Lung microvascular endothelial cell (primary cell): ENCODE measurements around the gene NPIPA5. TPM values are rescaled to one million over a fixed set of nuclear protein-coding genes. Genes with fewer than 3 reads are reported as not detected.
"Not testable (repeated sequence)": the region's sequence is repeated elsewhere in the genome, so short reads cannot be mapped to it uniquely, and the experiment has no call there.

Experiments
- DNase-seq, 2 donors: peaks; one replicate each; pipeline versions ENCODE4 v3.0.0 to v3.0.0-alpha.2; 2010; ENCODE audit warnings: low read depth in 2 of 2
- total RNA-seq: library from RNA; depleted of rRNA; stranded (reverse); fragments of >200 nt; gene quantifications from 2 replicates; pipeline ENCODE4 v1.2.1, GENCODE V29; 2014

The NPIPA5 gene
- total RNA-seq, 1 donor from 2014 or later, result 0.99 TPM

DNA sequence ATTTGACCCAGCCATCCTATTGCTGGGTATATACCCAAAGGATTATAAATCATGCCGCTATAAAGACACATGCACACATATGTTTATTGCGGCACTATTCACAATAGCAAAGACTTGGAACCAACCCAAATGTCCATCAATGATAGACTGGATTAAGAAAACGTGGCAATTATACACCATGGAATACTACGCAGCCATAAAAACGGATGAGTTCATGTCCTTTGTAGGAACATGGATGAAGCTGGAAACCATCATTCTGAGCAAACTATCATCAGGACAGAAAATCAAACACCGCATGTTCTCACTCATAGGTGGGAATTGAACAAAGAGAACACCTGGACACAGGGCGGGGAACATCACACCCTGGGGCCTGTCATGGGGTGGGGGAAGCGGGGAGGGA, 14.9 kb upstream of the NPIPA5 start:
- DNase-seq, result not testable (repeated sequence)

GRCh38 chr16:15389916-15390315, 11.8 kb upstream of the NPIPA5 start:
- not testable (repeated sequence) for DNase-seq

DNA sequence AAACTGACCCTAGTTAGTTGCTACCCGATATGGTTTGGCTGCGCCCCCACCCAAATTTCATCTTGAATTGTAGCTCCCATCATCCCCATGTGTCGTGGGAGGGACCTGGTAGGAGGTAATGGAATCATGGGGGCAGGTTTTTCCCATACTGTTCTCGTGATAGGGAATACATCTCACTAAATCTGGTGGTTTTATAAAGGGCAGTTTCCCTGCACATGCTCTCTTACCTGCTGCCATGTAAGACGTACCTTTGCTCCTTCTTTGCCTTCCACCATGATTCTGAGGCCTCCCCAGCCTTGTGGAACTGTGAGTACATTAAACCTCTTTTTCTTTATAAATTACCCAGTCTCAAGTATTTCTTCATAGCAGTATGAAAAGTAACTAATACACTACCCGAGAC, 10.0 kb upstream of the NPIPA5 start:
- DNase-seq, result not testable (repeated sequence)

DNA sequence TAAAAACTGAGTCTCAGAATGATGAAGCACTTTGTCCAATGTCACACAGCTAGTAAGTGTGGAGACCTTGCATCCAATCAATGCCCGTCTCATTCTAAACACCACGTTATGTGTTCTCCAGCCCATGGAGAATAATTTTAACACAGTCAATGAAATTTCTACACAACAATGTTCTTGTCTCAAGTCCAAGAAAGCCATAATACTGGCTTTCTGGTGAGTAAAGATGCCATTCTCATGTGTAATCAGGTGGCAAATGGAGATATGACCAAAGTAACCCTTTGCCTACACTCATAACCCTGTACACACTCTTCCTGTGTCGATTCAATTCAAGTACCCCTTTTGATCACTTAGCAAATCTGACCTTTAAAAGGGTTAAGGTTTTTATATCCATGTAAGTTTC, 4.7 kb upstream of the NPIPA5 start:
- DNase-seq, result not testable (repeated sequence)

GRCh38 chr16:15357495-15357894, 20.6 kb downstream of the NPIPA5 start:
- DNase-seq, result not testable (repeated sequence)

DNA sequence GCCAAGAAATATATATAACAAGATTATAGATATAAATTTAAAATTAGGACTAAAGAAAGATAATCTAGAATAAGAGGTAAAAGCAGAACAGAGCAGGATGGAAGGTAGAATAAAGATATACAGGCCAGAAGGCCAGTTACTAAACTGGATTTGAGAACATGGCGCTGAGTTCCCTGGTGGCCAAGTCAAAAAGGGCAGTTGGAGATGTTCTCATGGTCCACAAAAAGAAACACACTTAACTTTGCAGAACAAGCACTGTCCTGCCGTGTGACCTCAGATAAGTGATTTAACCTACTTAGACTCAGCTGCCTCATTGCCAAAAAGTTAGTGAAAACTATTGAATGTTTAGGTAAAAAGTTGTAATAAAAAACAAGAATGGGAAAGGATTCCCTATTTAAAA, 23.2 kb downstream of the NPIPA5 start:
- DNase-seq, result not testable (repeated sequence)

- not testable (repeated sequence) for DNase-seq
Observed at GRCh38 chr16:15352852-15353251, 25.2 kb downstream of the NPIPA5 start.

DNA sequence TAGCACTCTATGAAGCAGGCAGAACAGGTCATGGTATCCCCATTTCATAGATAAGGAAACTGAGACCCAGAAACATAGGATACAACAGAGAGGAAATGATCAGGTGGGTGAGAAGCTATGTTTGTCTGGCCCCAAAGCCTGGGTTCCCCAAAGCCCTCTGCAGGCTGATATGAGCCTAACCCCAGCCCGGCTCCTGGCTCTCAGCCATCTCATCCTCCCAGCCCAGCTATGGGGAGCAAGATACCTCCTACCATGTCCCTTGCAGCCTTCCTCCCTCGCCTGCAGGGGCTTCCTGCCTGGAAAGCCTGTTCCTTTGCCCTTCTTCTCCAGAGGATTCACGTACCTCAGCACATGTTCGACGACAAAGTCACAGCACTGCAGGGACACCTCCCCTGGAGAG, 26.3 kb downstream of the NPIPA5 start:
- DNase-seq, result not testable (repeated sequence)

GRCh38 chr16:15351251-15351650, 26.8 kb downstream of the NPIPA5 start:
- not testable (repeated sequence) for DNase-seq

DNA sequence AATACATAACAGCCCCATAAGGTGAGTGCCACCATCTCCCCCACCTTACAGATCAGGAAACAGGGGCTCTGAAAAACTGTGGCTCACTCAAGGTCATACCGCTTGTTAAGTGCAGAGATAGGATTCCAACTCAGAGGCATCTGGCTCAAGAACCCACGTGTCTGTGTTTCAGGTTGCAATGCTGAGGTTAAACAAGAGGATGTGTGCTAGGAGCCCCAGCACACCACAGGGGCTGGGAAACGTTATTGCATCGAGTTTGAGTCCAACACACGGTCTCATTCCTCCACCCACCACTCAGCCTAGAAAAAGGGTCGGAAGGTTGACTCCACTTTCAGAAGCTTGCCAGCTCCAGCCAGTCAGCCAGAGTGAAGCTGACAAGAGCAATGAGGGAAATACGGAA, 29.4 kb downstream of the NPIPA5 start:
- not testable (repeated sequence) for DNase-seq

GRCh38 chr16:15342337-15342736, 35.8 kb downstream of the NPIPA5 start:
- not testable (repeated sequence) for DNase-seq

DNA sequence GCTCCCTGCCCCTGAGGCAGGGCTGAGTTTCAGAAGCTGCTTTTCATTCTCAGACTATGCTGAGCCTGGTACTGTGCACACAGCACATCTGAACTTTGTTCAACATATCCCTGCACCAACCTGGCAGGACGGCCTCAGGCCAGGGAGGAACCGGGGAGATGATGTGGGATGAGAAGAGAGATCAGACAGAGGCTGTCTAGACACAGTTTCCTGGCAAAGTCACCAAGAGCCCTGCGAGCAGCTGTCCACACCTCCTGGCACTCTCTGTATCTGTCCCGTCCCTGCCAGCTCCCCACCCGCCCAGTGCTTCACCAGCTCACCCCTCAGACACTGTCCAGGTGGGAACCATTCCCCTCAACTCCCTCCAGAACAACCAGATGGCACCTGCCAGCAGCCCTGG, 39.1 kb downstream of the NPIPA5 start:
- DNase-seq, result not testable (repeated sequence)

DNA sequence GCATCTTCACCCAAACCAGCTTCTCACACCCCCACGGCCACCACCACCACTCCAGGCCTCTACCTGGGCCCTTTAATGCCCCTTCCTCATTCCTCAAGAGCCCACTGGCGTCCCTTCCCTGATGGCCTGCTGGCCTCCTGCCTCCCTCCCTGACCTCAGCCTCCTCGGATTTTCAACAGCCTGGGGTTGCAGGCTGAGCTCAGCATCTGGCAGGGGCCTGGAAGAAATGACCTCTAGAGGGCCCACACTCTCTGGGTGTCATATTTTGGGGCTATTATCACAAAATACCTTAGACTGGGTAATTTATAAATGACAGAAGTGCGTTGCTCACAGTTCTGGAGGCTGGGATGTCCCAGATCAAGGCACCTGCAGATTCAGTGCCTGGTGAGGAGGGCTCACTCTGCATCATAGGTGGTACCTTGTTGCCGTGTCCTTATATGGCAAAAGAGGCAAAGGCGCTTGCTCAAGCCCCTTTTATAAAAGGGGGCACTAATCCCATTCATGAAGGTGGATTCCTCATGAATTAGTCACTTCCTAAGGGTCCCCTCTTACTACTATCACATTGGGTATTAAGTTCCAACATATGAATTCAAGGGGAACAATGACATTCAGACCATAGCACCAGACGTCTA, 40.0 kb downstream of the NPIPA5 start:
- DNase-seq, result not testable (repeated sequence)

- DNase-seq, result not testable (repeated sequence)
Observed at GRCh38 chr16:15335609-15336008, 42.5 kb downstream of the NPIPA5 start.

DNA sequence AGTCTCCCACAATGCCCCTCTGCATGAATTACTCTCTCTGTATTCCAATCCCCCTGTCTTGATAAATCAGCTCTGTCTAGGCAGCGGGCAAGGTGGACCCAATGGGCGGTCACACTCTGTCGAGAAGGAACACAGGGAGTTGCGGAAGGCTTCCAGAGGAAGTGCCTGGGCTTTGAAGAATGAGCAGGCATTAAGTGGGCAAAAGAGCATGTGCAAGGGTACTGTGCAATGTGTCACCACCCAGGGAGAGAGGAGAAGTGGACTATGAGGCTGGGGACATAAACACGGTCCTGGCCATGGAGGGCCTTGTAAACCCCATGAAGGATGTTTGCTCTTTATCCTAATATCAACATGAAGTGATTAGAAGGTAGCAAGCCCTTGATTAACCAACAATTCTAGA, 44.1 kb downstream of the NPIPA5 start:
- not testable (repeated sequence) for DNase-seq

DNA sequence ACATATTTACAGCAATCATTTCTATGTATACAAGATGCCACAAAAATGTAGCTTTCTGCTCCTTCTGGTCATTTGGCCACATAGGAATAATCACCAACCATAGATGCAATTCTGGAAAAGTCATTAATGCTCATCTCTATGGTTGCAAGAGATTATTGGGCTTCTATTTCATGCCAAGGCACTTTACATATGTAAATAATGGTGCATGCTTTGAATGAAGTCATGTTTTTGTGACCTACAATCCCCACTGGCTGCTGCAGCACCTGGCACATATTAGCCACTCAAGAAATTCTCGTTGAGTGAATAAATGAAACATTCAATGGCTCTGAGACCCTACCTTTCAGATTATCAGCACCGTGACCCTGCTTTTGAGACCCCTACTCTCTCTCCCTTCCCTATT, 47.1 kb downstream of the NPIPA5 start:
- not testable (repeated sequence) for DNase-seq

DNA sequence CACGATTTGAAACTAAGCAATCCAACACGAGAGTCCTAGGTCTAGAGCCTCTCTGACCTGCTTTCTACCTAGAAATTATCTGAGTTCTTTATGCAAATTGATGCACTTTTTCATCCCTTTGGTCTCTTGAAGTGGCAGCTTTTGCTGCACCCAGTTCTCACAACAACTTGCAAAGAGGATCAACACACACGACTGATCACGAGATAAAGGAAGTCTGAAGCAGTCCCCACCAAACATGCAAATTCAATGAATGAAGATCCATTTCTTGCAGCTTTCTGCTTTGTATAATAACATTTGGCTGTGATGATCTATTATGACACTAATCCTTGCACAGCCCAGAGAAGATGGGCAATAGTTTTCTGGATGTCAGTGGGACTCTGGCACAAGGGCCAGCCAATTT, 53.1 kb downstream of the NPIPA5 start:
- DNase-seq, result not testable (repeated sequence)

DNA sequence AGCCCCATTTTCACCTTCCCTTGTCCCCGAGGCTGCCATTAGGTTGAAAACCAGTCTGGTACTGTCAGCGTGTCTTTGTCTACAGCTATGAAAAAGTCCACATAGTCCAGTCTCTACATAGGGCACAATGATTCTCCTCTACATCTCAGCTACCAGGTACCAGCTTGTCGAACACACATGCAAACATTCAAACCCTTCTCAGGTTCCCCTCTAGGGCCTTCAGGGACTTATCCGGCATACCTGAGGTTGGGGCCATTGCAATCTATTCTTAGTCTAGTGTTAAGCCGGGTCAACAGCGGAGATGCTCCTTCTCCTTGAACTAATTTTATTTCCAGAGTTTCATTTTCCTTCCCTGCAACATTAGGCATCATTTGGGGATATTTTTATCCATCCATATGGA, 54.7 kb downstream of the NPIPA5 start:
- not testable (repeated sequence) for DNase-seq

GRCh38 chr16:15321221-15321620, 56.9 kb downstream of the NPIPA5 start:
- DNase-seq, result not testable (repeated sequence)

DNA sequence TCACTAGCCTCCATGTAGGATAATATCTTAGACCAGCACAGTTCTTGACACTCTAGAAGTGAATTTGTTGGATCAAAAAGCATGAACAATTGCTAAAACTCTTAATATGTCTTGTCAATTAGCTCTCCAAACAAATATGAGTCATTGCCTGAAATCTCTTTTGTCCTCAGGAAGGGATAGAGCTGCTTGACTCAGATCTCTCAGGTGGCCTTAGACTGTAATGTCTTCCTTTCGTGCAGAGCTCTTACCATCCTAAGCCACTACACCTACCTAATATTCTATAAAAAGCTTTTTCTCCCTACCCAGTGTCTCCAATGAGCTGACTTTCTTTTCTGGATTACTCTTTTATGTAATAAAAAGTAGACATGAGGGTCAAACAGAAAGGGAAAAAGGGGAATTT, 63.5 kb downstream of the NPIPA5 start:
- DNase-seq, result not testable (repeated sequence)
